ENCODE results near the gene DONSON.

The DONSON gene

GRCh38 chr21:33541105-33541711, 47.3 kb downstream of the DONSON start:
- no peak for DNase-seq

GRCh38 chr21:33540711-33541104, 47.8 kb downstream of the DONSON start:
- no peak for DNase-seq

- no peak for DNase-seq
These were observed 48.9 kb downstream of the DONSON start for GRCh38 chr21:33539616-33540015.

- DNase-seq = no peak
These were observed 51.3 kb downstream of the DONSON start for GRCh38 chr21:33537212-33537611.

- no peak for DNase-seq
These were observed 57.5 kb downstream of the DONSON start for GRCh38 chr21:33531007-33531406.
